Transverse colon (tissue), 4 donors: ENCODE data around the gene EXD2. TPM values are rescaled to one million over a fixed set of nuclear protein-coding genes. Genes with fewer than 3 reads are reported as not detected.
"Not testable (repeated sequence)": the region's sequence is repeated elsewhere in the genome, so short reads cannot be mapped to it uniquely, and the experiment has no call there.

ENCODE experiments used
- DNase-seq: peaks from one replicate; pipeline ENCODE4 v3.0.0-alpha.2; 2019
- H3K27ac ChIP-seq, 4 donors: fragments of 200-600 bp; sonication (generic); 2 replicates each; pipeline ENCODE4 v1.5.1; 2016 to 2018; ENCODE audit warnings: inconsistent platforms in 4 of 4
- H3K27me3 ChIP-seq: fragments of 200-600 bp; sonication (generic); 2 replicates; pipeline ENCODE4 v1.5.1; 2017; ENCODE audit warnings: inconsistent platforms
- H3K36me3 ChIP-seq, 4 donors: fragments of 200-600 bp; sonication (generic); 2 replicates each; pipeline ENCODE4 v1.5.1; 2017 to 2019; ENCODE audit warnings: inconsistent platforms in 4 of 4
- H3K4me1 ChIP-seq, 4 donors: fragments of 200-600 bp; sonication (generic); 2 replicates each; pipeline ENCODE4 v1.5.1; 2017 to 2020; ENCODE audit warnings: inconsistent platforms in 4 of 4
- H3K4me3 ChIP-seq, 4 donors: fragments of 200-600 bp; sonication (generic); 1 replicate in 1 of 4; 2 replicates in 3 of 4; pipeline versions ENCODE4 v1.5.1 to v1.6.1; 2017 to 2019; ENCODE audit warnings: inconsistent platforms in 4 of 4
- H3K9me3 ChIP-seq, 2 donors: fragments of 200-600 bp; sonication (generic); 2 replicates each; pipeline ENCODE4 v1.5.1; 2017 to 2019; ENCODE audit warnings: inconsistent platforms in 2 of 2
- EP300 ChIP-seq: sonication (generic); formaldehyde crosslinking; IDR thresholded peaks from one replicate; pipeline ENCODE4 v1.6.1; 2017; ENCODE audit warnings: antibody characterized with exemption, low read depth
- POLR2A ChIP-seq: fragments of 450-650 bp; IDR thresholded peaks from one replicate; pipeline ENCODE4 v1.6.1; 2016; ENCODE audit warnings: antibody characterized with exemption, mild to moderate bottlenecking, moderate library complexity
- POLR2AphosphoS5 ChIP-seq, 3 donors: sonication (generic); formaldehyde crosslinking; IDR thresholded peaks; one replicate each; pipeline ENCODE4 v1.6.1; 2016; ENCODE audit warnings: antibody characterized with exemption in 3 of 3
- WGBS, 2 donors: methylation state at CpG; one replicate each; pipeline ENCODE4 v1.1.5; 2018; ENCODE audit warnings: low coverage in 1 of 2; 5-methylcytosine and 5-hydroxymethylcytosine counted together
- in situ Hi-C, 4 donors: fragments of 200-750 bp; cut with MboI; loops; one replicate each; pipeline versions ENCODE4 v1.15.0 to v1.15.1; 2017; ENCODE audit warnings: low sequenced_read_pairs in 3 of 4, low pct_ligation_motif_present in 1 of 4, low pct_unique_long_range_greater_than_20kb in 1 of 4
- intact Hi-C: fragments of 100-400 bp; cut with DNase I; formaldehyde crosslinking; loops from one replicate; pipeline ENCODE4 v1.15.1; 2023; ENCODE audit warnings: low total_unique reads
- total RNA-seq, 4 donors: library from RNA; depleted of rRNA; stranded (reverse); fragments of >200 nt; gene quantifications; one replicate each; pipeline ENCODE4 v1.1.0, GENCODE V29; 2016
- TF ChIP-seq, protein P1 (sequence below), 5 experiments: fragments of 200-600 bp in 3 of 5; fragments of 450-650 bp in 2 of 5; sonication (generic) in 3 of 5; IDR thresholded peaks; 1 replicate in 2 of 5; 2 replicates in 3 of 5; pipeline ENCODE4 v1.5.1; 2016 to 2017; ENCODE audit warnings: antibody characterized with exemption in 5 of 5, inconsistent platforms in 3 of 5, mild to moderate bottlenecking in 2 of 5, moderate library complexity in 1 of 5

EXD2 gene
- total RNA-seq, 4 donors from 2014 or later, result 16.5 to 33.8 (median 22.8) TPM

DNA sequence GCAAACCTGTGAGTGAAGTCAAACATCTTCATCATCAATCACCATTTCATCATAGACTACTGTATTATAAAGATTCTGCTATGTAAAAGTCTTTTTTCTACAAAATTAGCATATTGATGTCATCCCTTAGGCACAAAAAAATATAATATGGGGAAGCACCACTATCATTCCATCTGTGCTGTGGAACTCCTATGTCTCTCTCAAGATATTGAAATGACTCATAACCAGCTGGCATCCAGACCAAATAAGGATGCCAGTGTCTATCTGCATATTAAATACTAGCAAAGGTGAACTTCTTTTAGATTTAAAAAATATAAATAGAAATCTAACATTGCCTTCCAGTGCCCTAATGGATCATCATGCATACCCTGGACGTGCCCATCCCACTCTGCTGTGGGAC lies 20.5 kb upstream of the EXD2 start:
- in situ Hi-C loops, result no loop called here
- H3K4me3 ChIP-seq, result no peak overlapping the region
- no peak overlapping the region for H3K27ac ChIP-seq
- H3K27me3 ChIP-seq, result no peaks in the 10 kb centered on the region
- H3K36me3 ChIP-seq, result no peaks in the 10 kb centered on the region
- no peaks in the 10 kb centered on the region for H3K4me1 ChIP-seq
- intact Hi-C loops, result no loop called here
- H3K9me3 ChIP-seq, result no peaks in the 10 kb centered on the region
- no peak for DNase-seq
- no peak for TF ChIP-seq POLR2AphosphoS5 (IDR thresholded peaks at IDR 0.05)
- TF ChIP-seq, protein P1, sequence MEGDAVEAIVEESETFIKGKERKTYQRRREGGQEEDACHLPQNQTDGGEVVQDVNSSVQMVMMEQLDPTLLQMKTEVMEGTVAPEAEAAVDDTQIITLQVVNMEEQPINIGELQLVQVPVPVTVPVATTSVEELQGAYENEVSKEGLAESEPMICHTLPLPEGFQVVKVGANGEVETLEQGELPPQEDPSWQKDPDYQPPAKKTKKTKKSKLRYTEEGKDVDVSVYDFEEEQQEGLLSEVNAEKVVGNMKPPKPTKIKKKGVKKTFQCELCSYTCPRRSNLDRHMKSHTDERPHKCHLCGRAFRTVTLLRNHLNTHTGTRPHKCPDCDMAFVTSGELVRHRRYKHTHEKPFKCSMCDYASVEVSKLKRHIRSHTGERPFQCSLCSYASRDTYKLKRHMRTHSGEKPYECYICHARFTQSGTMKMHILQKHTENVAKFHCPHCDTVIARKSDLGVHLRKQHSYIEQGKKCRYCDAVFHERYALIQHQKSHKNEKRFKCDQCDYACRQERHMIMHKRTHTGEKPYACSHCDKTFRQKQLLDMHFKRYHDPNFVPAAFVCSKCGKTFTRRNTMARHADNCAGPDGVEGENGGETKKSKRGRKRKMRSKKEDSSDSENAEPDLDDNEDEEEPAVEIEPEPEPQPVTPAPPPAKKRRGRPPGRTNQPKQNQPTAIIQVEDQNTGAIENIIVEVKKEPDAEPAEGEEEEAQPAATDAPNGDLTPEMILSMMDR (IDR thresholded peaks at IDR 0.05), result no peak
- no peak for TF ChIP-seq POLR2A
- TF ChIP-seq EP300, result no peak
- WGBS, 2 donors, result 59% methylated on average over 1 of the region's 1 CpG; no CpG with 5 or more reads in 1 of the 2 donors

GRCh38 chr14:69171569-69171968 lies 19.7 kb upstream of the EXD2 start:
- intact Hi-C loops, result no loop called here
- 60 to 89% methylated on average over 1 to 2 of the region's 2 CpGs for WGBS, 2 donors
- Histone ChIP-seq H3K9me3 (no peaks in the 10 kb centered on the region), H3K27ac (no peak overlapping the region), H3K27me3 (no peaks in the 10 kb centered on the region), H3K4me3 (no peak overlapping the region), H3K36me3 (no peaks in the 10 kb centered on the region), H3K4me1 (no peaks in the 10 kb centered on the region)
- TF ChIP-seq POLR2A (no peak), EP300 (no peak), POLR2AphosphoS5 (IDR thresholded peaks at IDR 0.05) (no peak)
- TF ChIP-seq, protein P1 (IDR thresholded peaks at IDR 0.05), result no peak
- no peak for DNase-seq
- in situ Hi-C loops, result no loop called here

DNA sequence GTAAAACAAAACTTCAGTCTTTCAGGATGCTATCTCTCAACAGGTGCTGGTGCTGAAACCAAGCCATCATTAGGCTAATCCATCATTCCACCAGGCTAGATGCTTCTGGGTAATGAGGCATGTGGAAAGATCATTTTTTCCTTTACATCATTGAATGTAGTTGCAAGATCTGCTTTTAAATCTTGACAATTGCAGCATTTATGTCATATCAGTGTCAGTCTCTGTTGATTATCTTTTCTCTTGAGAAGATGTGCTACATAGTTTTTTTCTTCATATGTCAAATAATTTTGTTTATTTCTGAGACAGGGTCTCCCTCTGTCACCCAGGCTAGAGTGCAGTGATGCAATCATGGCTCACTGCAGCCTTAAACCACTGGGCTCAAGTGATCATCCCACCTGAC lies 16.2 kb upstream of the EXD2 start:
- no peaks in the 10 kb centered on the region for H3K9me3 ChIP-seq
- H3K4me1 ChIP-seq, result no peaks in the 10 kb centered on the region
- DNase-seq, result no peak
- H3K27me3 ChIP-seq, result no peaks in the 10 kb centered on the region
- H3K36me3 ChIP-seq, result no peaks in the 10 kb centered on the region
- TF ChIP-seq, protein P1 (IDR thresholded peaks at IDR 0.05), result no peak
- TF ChIP-seq EP300 (no peak), POLR2A (no peak), POLR2AphosphoS5 (IDR thresholded peaks at IDR 0.05) (no peak)
- intact Hi-C loops, result no loop called here
- no peak overlapping the region for H3K4me3 ChIP-seq
- no peak overlapping the region for H3K27ac ChIP-seq
- in situ Hi-C loops, result no loop called here

- no peaks in the 10 kb centered on the region for H3K9me3 ChIP-seq
- no peak for DNase-seq
- in situ Hi-C loops (no loop called here), intact Hi-C loops (no loop called here)
- TF ChIP-seq POLR2AphosphoS5 (IDR thresholded peaks at IDR 0.05) (no peak), EP300 (no peak)
- TF ChIP-seq, protein P1 (IDR thresholded peaks at IDR 0.05), result no peak
- no peaks in the 10 kb centered on the region for H3K4me1 ChIP-seq
- no peak overlapping the region for H3K27ac ChIP-seq
- H3K36me3 ChIP-seq, result no peaks in the 10 kb centered on the region
- no peaks in the 10 kb centered on the region for H3K27me3 ChIP-seq
- H3K4me3 ChIP-seq, result no peak overlapping the region
These were observed 9.8 kb upstream of the EXD2 start for GRCh38 chr14:69181491-69181890.

DNA sequence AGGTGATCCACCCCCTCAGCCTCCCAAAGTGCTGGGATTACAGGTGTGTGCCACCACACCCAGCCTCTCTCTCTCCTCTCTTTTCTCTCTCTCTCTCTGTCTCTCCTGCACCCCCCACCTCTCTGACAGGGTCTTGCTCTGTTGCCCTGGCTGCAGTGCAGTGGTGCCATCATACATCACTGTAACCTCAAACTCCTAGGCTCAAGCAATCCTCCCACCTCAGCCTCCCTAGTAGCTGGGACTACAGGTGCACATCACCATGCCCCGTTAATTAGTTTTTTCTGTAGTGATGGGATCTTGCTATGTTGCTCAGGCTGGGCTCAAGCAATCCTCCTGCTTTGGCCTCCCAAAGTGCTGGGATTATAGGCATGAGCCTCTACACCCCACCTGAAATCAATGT lies 8.7 kb upstream of the EXD2 start:
- H3K36me3 ChIP-seq, H3K9me3 ChIP-seq, H3K27ac ChIP-seq, H3K27me3 ChIP-seq, H3K4me3 ChIP-seq, intact Hi-C loops, DNase-seq, in situ Hi-C loops, H3K4me1 ChIP-seq: not testable (repeated sequence)
- 100% methylated on average over 1 of the region's 1 CpG for WGBS, 2 donors
